CD4-positive, alpha-beta T cell (primary cell): ENCODE results near the gene OR6X1. TPM values are rescaled to one million over a fixed set of nuclear protein-coding genes. Genes with fewer than 3 reads are reported as not detected.

Source experiments
- ATAC-seq: fragments of 200-7000 bp; cut with Tn5 transposase; one replicate; pipeline ENCODE4 v1.10.0; 2022; ENCODE audit warnings: mild to moderate bottlenecking; ENCODE audit not compliant: poor library complexity
- CTCF ChIA-PET: fragments of 350-600 bp; sonication (Branson Sonifier 250); formaldehyde crosslinking; loops from one replicate; lab custom pipeline; 2021; ENCODE audit warnings: antibody characterized with exemption, inconsistent platforms; lab: Charles Lee
- POLR2A ChIA-PET: fragments of 350-600 bp; sonication (Branson Sonifier 250); formaldehyde crosslinking; loops from one replicate; lab custom pipeline; 2021; ENCODE audit warnings: antibody characterized with exemption, inconsistent platforms; lab: Charles Lee
- DNase-seq, 14 experiments: peaks; one replicate each; pipeline ENCODE4 v3.0.0-alpha.2; 2013 to 2020; ENCODE audit warnings: mixed read lengths in 2 of 14
- H3K27ac ChIP-seq, 2 donors: one replicate each; pipeline versions ENCODE4 v1.5.1 to v1.7.0; 2013; ENCODE audit warnings: low read length in 2 of 2, low read depth in 1 of 2, mild to moderate bottlenecking in 1 of 2
- H3K27me3 ChIP-seq, 2 experiments: 1 replicate in 1 of 2; 2 replicates in 1 of 2; pipeline versions ENCODE4 v1.6.1 to v1.7.0; 2013; ENCODE audit warnings: low read length in 2 of 2, control low read depth in 1 of 2, mild to moderate bottlenecking in 1 of 2, moderate library complexity in 1 of 2; ENCODE audit not compliant: insufficient read depth in 2 of 2, control insufficient read depth in 1 of 2
- H3K36me3 ChIP-seq: one replicate; pipeline ENCODE4 v1.6.1; 2013; ENCODE audit warnings: low read length, control low read depth; ENCODE audit not compliant: insufficient read depth
- H3K4me1 ChIP-seq: one replicate; pipeline ENCODE4 v1.6.1; 2013; ENCODE audit warnings: low read length, control low read depth; ENCODE audit not compliant: insufficient read depth
- H3K4me3 ChIP-seq: one replicate; pipeline ENCODE4 v1.5.1; 2013; ENCODE audit warnings: mild to moderate bottlenecking, low read length, moderate library complexity
- H3K9me3 ChIP-seq, 2 experiments: 1 replicate in 1 of 2; 2 replicates in 1 of 2; pipeline versions ENCODE4 v1.6.1 to v1.7.0; 2013; ENCODE audit warnings: low read length in 2 of 2, mild to moderate bottlenecking in 2 of 2, control low read depth in 1 of 2, moderate library complexity in 1 of 2; ENCODE audit not compliant: control insufficient read depth in 1 of 2, insufficient read depth in 1 of 2
- H3K27ac Mint-ChIP-seq: one replicate; pipeline ENCODE4 v1.8.0; 2020; ENCODE audit warnings: mixed read lengths
- H3K27me3 Mint-ChIP-seq: one replicate; pipeline ENCODE4 v1.8.0; 2021; ENCODE audit warnings: mixed read lengths
- H3K36me3 Mint-ChIP-seq: one replicate; pipeline ENCODE4 v1.8.0; 2021; ENCODE audit warnings: low read depth, mixed read lengths
- H3K4me1 Mint-ChIP-seq: one replicate; pipeline ENCODE4 v1.8.0; 2021; ENCODE audit warnings: low read depth, mixed read lengths
- H3K4me3 Mint-ChIP-seq: one replicate; pipeline ENCODE4 v1.8.0; 2020; ENCODE audit warnings: mild to moderate bottlenecking, mixed read lengths
- H3K9me3 Mint-ChIP-seq: one replicate; pipeline ENCODE4 v1.8.0; 2020; ENCODE audit warnings: mixed read lengths
- intact Hi-C, 2 experiments: fragments of 100-400 bp; cut with DNase I in 1 of 2; cut with micrococcal nuclease in 1 of 2; formaldehyde crosslinking; loops; one replicate each; pipeline versions ENCODE4 v1.15.1 to v1.9.0; 2023 to 2025; cut with DNase I, micrococcal nuclease
- total RNA-seq, 174 experiments: library from RNA in 2 of 174; stranded (reverse) in 2 of 174; gene quantifications; one replicate each; pipeline ENCODE4 v1.2.3 and lab custom pipeline; 2021 to 2026
- TF ChIP-seq, protein P1 (sequence below): fragments of 200-600 bp; IDR thresholded peaks from one replicate; pipeline ENCODE4 v1.8.0; 2022; ENCODE audit warnings: antibody characterized with exemption, mild to moderate bottlenecking

The OR6X1 gene
- total RNA-seq, 2 experiments from 2014 or later: not detected

DNA sequence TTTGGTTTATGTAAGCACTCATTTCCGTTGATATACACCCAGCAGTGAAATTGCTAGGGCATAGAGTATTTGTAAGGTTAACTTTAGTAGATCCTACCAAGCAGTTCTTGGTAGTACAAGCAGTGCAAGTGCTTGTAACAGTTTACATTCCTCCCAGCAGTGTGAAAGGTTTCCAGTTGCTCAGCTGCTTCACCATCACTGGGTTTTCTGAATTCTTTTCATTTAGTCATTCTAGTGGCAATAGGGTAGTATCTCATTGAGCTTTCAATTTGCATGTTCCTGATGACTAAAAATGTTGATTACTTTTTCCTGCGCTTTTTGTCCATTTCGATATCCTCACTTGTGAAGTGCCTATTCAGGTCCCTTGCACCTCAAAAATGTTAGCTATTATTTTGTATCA lies 47.1 kb downstream of the OR6X1 start:
- Histone ChIP-seq H3K27me3 (no peaks in the 10 kb centered on the region), H3K4me1 (no peaks in the 10 kb centered on the region), H3K27ac (no peak overlapping the region), H3K4me3 (no peak overlapping the region), H3K9me3 (no peaks in the 10 kb centered on the region), H3K36me3 (no peaks in the 10 kb centered on the region)
- Mint-ChIP-seq H3K4me3 (no peak overlapping the region), H3K36me3 (no peaks in the 10 kb centered on the region), H3K27ac (no peak overlapping the region), H3K9me3 (no peaks in the 10 kb centered on the region), H3K4me1 (no peaks in the 10 kb centered on the region), H3K27me3 (peaks cover 14% of the 10 kb centered on the region)
- ChIA-PET POLR2A (no interaction called here), CTCF (interaction anchor here (0.6 to 2.0 kb wide), 6 partner anchors 10 to 126 kb away, joined by 3 to 16 read pairs (median 8); no protein-coding TSS in a partner anchor)
- TF ChIP-seq, protein P1, sequence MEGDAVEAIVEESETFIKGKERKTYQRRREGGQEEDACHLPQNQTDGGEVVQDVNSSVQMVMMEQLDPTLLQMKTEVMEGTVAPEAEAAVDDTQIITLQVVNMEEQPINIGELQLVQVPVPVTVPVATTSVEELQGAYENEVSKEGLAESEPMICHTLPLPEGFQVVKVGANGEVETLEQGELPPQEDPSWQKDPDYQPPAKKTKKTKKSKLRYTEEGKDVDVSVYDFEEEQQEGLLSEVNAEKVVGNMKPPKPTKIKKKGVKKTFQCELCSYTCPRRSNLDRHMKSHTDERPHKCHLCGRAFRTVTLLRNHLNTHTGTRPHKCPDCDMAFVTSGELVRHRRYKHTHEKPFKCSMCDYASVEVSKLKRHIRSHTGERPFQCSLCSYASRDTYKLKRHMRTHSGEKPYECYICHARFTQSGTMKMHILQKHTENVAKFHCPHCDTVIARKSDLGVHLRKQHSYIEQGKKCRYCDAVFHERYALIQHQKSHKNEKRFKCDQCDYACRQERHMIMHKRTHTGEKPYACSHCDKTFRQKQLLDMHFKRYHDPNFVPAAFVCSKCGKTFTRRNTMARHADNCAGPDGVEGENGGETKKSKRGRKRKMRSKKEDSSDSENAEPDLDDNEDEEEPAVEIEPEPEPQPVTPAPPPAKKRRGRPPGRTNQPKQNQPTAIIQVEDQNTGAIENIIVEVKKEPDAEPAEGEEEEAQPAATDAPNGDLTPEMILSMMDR: no peak
- ATAC-seq (no peak), DNase-seq (no peak)
- intact Hi-C loops: loop anchor here (1.0 to 2.0 kb wide), 4 partner anchors 26 to 127 kb away; no protein-coding TSS in a partner anchor

DNA sequence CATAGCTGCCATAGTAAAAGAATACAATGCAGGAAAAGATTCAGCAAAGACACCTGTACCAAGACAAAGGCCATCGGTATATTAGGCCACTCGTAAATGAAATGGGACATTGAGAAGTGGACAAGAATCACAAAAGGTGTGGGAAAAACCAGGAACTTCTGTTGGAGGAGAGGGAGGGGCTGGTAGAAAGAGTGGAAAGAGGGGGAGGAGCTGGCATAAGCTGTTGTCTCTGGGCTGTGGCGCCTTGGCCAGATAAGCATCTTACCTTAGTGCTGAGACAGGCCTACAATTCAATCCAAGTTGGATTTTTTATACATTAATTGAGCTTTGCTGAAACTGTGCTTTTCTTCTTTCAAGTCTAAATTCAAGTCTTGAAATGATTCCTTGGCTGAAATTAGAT lies 50.0 kb downstream of the OR6X1 start:
- Histone ChIP-seq H3K36me3 (no peaks in the 10 kb centered on the region), H3K27ac (no peak overlapping the region), H3K4me3 (no peak overlapping the region), H3K9me3 (no peaks in the 10 kb centered on the region), H3K27me3 (peaks cover 0 to 4% of the 10 kb centered on the region in 2 experiments), H3K4me1 (no peaks in the 10 kb centered on the region)
- H3K27ac Mint-ChIP-seq: no peak overlapping the region
- no peak overlapping the region for H3K4me3 Mint-ChIP-seq
- no peak for DNase-seq
- no peaks in the 10 kb centered on the region for H3K4me1 Mint-ChIP-seq
- ATAC-seq: no peak
- POLR2A ChIA-PET: no interaction called here
- no peaks in the 10 kb centered on the region for H3K9me3 Mint-ChIP-seq
- intact Hi-C loops: no loop called here
- H3K36me3 Mint-ChIP-seq: no peaks in the 10 kb centered on the region
- TF ChIP-seq, protein P1: no peak
- H3K27me3 Mint-ChIP-seq: peaks cover 14% of the 10 kb centered on the region
- CTCF ChIA-PET: no interaction called here

Other genes with a start within 250 kb of the OR6X1 start
- gene SCN3B, start 99.9 kb downstream of the OR6X1 start, total RNA-seq: not detected
- 1 to 10 TPM; 6.8 to 8.0 TPM for gene ZNF202, start 12.9 kb downstream of the OR6X1 start, total RNA-seq
- gene OR6M1, start 51.8 kb upstream of the OR6X1 start, total RNA-seq: not detected
- gene TMEM225, start 131.2 kb upstream of the OR6X1 start, total RNA-seq: not detected
- gene OR8D4, start 147.6 kb upstream of the OR6X1 start, total RNA-seq: not detected
- not detected for gene OR4D5, start 185.1 kb upstream of the OR6X1 start, total RNA-seq
- not detected for gene OR6T1, start 189.3 kb upstream of the OR6X1 start, total RNA-seq
- not detected for gene OR10S1, start 223.3 kb upstream of the OR6X1 start, total RNA-seq
- gene OR10G6, start 240.6 kb upstream of the OR6X1 start, total RNA-seq: not detected